Amygdala (tissue), 56 donors: ENCODE measurements around the gene GDF9.
"Not testable (repeated sequence)": the region's sequence is repeated elsewhere in the genome, so short reads cannot be mapped to it uniquely, and the experiment has no call there.

Experiments
- DNase-seq, 56 donors: peaks; one replicate each; lab custom pipeline; 2025; lab: John Stamatoyannopoulos, UW

GDF9 gene

DNA sequence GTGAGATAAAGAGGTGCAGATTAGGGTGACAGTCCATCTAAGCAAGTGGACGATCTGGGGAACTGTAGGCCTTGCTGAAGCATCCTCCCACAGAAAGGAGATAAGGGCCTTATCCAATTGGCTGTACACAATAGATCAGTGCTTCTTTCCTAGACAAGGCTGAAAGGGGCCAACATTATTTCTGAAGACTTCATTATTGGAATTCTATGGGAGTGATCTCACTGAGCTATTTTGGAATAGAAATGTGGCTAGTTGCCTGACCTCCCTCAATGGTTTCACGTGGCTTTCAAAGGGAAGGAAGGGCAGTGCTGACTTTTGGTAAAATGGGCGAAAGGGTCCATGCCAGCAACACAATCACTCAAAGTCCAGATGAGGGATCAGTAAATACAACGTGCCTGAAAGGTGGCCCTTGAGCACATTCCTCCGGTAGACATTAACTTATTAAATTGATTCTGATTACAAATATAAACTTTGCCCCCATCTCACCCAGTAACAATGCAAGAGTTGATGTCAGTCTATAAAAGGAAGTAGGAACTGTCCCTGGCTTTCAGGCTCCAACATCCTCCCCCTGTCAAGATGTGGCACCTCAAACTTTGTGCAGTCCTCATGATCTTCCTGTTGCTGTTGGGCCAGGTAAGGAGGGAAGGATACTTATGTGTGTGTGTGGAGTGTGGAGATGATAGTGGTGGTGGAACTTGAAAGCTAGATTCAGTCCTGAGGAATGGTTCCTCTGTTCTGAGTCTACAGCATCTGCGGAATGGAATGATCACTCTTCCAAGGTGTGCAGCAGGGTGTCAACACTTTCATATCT is 7.1 kb upstream of the GDF9 start, which contains the start of gene LEAP2:
Gene LEAP2 (plus strand): TSS at position 550 of the 811 bp plus-strand sequence. CDS start 27 bp downstream, at position 577.
- no peak for DNase-seq

DNA sequence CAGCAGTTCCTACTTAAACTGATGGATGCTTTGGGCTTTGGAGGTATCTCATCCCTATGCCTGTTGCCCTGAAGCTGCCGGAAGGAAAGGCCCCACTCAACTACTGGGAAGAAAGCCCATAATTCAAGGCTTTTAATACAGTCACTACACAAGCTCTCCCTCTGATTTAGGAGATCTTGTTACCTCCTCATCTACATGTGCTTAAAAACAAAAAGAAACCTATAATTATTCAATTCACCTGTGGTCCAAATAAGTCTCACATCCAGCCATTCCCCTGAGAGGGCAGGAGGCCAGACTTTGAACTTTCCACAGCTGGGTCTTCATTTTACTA is 6.5 kb upstream of the GDF9 start:
- DNase-seq = no peak

DNA sequence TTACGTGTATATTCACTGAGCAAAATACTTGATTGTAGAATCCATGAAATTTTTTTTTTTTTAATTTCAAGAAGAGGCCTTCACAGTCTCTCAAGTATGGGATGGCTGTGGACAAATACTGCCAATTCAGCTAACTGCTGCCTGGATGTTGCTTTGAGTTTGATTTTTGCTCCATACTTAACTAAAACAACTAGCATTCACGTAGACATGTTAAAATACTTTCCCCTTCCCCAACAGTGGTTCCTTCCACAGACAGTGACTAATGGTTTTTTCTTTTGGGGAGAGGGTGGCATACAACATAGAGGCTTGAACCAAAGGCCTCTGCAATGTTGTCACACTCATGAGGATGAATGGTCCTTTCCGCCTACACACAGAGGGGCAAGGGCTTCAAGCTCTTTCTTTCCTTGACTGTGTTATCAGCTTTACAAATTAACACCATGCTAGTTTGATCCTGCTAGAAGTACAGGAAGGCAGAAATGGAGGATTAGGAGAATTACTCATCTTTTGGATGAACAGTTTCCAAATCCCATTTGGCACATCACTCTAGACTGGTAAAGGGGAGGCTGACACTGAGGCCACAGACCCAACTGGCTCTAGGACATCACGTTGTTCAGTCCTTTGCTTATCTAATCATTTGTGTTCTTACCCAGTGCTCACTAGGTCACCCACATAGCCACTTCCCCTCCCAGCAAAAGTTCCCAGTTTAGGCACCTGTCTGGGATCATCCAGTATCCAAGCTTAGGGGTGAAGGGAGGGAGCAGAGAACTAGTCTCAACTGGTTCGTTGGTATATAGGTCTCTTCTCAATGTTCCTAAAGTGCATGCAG is 5.4 kb upstream of the GDF9 start:
- no peak for DNase-seq

DNA sequence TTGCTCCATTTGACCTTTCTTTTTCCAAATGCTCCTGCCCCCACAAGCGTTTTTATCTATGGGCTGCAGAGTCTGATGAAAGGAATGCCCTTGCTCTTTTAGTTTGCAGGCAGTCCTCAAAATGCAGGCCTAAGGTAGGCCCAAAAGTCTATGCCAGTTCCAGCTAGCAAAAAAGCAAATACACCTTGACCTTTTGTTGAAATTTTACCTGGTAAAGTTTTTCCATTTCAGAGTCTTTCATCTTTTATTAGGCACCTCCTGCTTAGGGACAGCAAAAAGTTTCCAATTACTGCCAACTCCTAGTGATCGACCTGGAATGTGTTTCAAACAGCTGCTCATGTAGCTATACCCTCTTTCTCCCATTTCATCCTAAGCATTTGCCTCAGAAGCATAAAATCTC is 4.5 kb upstream of the GDF9 start:
- DNase-seq = no peak

DNA sequence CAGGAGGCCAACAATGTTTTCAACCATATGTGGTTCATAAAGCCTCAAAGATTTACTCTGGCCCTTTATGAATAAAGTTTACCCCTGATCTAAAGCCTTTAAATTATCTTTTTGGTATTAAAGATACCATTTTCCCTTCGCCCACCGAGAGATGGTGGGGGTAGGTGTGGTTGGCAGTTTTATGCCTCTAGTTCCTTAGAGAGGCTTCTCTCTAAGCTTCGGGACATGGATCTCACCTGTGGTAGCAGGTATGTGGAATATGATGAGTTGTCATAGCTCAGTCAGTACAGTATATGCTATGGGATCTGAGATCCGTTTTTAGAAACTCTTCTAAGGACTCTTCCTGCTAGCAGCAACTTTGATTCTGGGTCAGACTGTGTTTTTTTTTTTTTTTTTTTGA is 2.5 kb upstream of the GDF9 start:
- no peak for DNase-seq

DNA sequence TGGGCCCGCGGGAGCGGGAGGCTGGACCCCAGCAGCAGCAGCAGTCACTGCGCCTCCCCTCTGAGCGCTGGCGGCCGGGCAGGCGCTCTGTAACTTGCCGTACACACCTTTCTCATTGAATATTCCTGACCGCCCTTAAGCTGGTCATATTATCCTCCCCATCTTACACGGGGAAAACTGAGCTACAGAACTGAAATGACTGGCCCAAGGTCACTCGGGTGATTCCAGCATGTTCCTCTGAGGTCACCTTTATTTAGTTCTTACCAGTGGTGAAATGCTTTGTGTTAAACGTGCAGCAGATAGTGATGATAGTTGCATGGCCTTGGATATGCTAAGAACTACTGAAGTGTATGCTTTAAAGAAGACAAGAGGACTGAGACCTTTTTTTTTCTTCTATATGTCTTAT is 780 bp upstream of the GDF9 start:
- DNase-seq = no peak

DNA sequence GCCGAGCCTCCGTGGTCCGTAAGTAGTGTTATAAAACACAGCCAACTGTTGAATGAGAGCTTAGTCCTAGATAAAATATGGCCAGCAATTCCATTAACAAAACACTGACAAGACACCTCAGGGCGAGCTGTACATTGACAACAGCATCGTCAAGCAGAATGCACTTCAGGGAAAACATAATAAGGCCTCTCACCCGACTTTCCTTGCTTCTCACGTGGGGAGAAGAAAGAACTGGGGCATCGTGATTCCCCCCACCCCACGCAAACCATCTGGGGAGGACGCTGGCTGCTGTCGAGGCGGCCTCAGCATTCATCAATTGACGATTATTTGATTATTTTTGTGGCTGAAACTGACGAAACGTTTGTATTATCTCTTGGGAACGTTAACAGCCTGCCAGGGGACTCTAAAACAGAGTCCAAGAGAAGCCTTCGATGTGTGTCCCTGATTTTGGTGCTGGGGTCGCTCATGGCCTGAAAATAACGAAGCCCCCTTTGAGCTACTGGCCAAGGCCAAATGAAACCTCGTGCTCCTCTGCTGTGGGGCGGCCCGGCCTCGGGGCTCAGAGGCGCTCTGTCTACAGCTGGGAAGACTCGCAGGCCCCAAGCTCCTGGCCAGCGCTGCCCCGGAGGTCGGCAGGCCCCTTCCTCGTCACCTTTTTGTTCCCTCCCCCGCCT is 464 bp downstream of the GDF9 start:
- DNase-seq = peak in 1 of 56 donors; percentile 35

DNA sequence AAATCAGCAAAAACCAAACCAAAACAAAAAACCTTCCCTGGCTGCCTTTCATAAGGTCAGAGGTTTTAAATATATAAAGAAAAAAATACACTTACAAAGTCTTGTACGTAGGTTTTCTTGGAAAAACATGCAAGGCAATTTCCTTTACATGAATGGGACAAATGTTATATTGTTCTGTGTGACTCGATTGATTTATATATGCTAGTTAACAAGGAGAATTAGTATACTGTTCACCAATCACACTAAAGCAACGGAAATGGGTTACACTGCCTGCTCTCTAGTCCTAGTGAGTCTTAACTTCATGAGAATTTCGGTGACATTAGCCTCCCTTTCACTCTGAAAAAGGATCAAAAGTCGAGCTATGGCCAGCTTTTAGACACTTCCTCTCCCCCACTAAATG is 5.5 kb downstream of the GDF9 start:
- DNase-seq = no peak

DNA sequence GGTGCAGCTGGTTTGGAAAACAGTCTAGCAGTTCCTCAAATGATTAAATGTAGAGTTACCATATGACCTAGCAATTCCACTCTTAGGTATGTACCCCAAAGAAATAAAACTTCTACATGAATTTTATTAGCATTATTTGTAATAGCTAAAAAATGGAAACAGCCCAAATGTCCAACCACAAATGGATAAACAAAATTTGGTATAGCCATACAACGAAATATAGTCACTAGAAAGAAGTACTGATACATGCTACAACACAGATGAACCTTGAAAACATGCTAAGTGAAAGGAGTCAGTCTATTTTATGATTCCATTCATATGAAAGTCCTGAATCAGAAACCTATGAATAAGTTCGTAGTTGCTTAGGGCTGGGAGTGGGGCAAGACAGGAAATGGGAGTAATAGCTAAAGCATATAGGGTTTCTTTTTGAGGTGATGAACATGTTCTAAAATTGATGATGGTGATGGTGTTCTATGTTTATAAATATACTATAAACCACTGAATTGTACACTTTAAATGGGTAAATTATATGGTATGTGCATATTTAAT is 6.3 kb downstream of the GDF9 start:
- no peak for DNase-seq

DNA sequence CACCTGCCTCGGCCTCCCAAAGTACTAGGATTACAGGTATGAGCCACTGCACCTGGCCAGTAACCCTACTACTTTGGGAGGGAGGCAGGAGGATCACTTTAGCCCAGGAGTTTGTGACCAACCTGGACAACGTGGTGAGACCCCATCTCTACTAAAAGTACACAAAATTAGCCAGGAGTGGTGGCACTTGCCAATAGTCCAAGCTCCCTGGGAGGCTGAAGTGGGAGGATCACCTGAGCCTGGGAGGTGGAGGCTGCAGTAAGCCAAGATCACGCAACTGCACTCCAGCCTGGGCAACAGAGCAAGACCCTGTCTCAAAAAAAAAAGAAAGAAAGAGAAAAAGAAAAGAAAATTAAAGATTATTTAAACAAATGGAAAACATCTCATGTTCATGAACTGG is 10.3 kb downstream of the GDF9 start:
- no peak for DNase-seq

DNA sequence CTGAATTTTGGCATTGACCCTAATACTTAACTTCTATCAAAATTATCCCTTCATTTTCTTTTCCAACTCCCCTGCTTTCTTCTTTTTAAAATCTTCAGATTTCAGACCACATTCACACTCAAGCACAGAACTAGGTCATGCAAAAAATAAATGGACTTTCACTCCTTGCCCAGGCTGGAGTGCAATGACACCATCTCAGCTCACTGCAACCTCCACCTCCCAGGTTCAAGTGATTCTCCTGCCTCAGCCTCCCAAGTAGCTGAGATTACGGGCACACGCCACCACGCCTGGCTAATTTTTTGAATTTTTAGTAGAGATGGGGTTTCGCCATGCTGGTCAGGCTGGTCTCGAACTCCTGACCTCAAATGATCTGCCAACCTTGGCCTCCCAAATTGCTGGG is 11.3 kb downstream of the GDF9 start:
- DNase-seq = not testable (repeated sequence)

DNA sequence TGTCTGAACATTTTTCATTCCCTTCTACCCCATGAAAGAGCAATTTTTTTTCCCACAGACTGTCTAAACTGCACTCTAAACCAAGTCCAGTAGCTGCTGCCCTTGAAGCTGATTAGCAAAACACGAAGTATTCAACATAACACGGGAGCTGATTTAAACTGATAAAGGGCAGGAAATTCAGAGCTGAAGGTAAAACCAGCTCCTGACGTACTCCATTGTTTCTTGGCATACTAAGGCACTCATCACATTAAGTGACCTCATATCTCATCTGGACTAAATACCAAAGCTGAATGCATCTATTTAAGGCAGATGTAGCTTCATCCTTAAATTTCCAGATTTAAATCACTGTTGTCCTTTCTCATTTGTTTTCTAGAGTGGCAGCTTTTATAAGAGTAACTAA is 12.0 kb downstream of the GDF9 start:
- no peak for DNase-seq

DNA sequence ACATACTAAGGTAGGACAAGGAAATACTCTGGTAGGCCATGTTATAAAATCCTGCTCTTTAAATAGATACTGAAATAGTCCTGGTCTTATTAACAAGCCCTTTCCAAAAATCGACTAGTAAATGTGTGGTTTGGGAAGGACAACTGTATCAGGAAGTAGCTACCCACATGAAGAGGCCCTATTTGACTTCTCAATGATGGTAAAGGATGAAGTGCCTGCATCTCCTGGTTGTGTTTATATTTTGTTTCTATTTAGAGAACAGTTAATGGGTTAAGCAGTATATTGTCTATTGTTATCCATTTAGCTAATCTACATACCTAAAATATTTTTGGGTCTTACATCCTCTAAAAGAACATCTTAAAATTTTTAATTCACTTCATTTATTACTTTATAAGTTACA is 12.5 kb downstream of the GDF9 start:
- DNase-seq = no peak

DNA sequence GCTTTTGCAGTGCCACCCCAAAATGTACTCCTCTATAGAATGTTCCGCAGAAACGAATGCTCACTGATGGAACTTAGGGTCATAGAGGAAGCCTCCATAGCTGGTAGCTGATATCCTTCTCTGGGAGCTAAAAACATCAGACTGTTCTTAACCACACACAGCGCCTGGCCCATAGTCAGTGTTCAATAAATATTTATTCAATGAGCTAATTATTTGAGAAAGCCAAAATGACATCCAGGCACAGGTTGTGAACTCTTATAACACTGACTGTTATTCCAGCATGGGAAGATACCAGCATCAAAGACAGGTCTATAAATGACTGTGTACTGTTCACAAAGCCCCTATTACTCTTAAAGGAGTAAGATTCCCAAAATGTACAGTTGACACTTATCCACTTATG is 12.9 kb downstream of the GDF9 start:
- no peak for DNase-seq

DNA sequence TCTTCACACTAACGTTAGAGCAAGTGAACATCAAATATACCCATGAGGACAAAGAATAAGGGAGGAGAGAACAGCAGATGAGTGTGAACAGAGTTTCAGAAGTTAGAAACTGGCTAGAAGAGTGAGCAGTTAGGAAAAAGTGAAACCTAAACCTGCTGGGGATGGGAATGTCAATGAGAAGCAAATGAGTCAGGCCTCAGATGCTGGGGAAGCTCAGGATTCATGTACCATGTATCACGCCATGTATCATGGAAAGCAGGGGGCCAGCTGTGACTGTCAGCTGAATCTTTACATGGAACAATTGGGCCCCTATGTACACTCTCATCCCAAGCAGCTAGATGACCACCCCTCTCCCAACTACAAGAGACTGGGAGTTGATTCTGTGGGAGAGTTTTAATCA is 16.2 kb downstream of the GDF9 start:
- DNase-seq = no peak

DNA sequence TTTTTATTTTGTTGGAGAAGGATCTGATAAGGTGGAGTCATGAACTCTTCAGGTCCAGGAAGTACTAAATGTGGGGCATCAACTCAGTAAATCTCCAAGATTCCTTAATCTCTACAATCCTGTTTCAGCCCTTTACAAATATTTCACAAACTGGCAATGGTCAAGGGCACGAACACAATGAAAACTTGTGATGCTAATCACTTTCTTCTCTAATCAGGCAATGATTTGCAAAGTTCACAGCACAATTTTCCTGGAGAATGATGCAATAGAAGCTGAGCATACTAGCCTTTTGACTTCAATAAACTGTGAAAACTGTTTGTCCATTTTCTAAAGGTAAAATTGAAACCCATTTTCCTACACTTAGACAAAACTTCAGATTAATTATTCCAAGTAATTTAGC is 16.9 kb downstream of the GDF9 start:
- DNase-seq = no peak

DNA sequence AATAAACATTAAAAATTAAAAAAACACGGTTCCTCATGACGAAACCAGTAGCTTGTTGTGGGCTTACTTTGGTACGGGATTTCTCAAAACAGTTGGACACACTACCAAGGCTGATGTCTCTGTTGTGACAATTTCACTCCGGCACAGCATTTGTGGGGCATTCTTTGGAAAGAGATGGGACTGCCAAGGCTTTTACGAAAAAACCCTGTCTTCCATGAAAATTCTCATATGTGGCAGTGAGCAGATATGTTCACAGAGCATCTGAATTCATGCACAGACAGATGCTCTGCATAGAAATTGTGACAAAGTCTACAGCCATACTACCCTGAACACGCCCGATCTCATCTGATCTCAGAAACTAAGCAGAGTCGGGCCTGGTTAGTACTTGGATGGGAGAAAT is 18.0 kb downstream of the GDF9 start:
- DNase-seq = no peak

DNA sequence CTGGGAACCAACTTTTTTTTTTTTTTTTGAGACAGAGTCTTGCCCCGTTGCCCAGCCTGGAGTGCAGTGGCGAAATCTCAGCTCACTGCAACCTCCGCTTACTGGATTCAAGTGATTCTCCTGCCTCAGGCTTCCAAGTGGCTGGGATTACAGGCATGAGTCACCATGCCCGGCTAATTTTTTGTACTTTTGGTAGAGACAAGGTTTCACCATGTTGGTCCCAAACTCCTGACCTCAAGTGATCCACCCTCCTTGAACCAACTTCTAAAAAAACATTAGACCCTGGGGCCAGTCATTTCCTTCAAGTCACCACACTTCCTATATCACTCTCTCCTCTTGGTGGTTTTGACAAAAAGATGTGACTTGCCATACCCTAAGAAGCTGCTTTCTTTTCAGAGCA is 25.0 kb downstream of the GDF9 start:
- no peak for DNase-seq

DNA sequence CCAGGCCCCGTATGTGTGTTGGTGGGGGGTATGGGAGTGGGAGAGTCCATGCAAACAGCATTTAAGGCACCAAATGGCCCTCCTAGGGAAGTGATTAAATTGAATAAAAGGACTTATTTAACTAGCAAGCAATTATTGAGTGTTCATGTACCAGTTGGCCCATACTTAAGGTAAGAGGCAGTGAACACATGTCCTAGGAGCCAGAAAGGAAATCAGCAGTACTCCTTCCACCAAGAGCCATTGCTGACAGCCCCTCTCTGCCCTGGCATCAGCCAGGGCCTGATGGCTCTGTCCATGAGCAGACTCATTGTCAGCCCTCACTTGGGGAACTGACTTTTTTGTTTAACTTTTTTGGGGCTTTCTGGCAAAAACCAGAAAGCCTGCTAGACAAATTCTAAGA is 25.4 kb downstream of the GDF9 start:
- DNase-seq = no peak

DNA sequence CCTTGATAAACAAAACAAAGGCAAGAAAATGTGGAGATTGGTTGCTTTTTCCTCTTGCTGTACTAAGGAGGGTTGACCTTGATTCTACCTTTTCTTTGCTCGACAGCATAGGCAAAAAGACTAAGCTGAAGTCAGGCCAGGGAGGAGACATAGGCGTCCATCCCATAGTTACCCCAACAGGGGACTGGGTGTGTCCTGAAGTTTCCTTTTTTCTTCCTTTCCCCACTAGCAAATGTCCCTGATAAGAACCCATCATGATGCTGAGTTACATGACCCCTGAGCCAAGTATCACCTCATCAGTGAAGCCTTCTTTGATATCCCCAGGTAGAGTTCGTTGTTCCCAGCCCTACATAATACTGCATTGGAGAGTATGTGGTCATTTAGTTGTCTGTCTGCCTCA is 26.0 kb downstream of the GDF9 start:
- no peak for DNase-seq
